ENCODE data around the gene GLA. TPM values are rescaled to one million over a fixed set of nuclear protein-coding genes. Genes with fewer than 3 reads are reported as not detected.
A peak's percentile ranks its signal among the peaks of the same experiment; 100 is the strongest.

Gene GLA
- total and polyA plus RNA-seq, 9 of the 15 experiments (the other 6 are each of a cell fraction or from before 2014, with no cell fraction given), result 41.7 to 146 (median 73.8) TPM

DNA sequence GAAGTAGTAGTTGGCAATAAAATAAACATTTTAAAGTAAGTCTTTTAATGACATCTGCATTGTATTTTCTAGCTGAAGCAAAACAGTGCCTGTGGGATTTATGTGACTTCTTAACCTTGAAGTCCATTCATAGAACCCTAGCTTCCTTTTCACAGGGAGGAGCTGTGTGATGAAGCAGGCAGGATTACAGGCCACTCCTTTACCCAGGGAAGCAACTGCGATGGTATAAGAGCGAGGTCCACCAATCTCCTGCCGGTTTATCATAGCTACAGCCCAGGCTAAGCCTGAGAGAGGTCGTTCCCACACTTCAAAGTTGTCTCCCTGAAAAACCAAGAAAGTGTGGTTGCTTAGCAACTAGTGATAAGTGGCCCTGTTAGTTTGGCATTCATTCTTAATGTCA, 9.9 kb downstream of the GLA start:
- Histone ChIP-seq H4K20me1 (replicated peaks; ENCODE audit: control insufficient read depth, insufficient read depth, low read length) (peaks cover 5% of the 10 kb centered on the region; the same call in 1 of the 2 replicates), H3K27ac (ENCODE audit: extremely low read depth, low read depth, low read length) (peak overlapping the region; percentile 38; the same call in 2 of the 3 replicates), H3K4me1 (replicated peaks in 1 of 2; ENCODE audit: control insufficient read depth in 2 of 2, insufficient read depth in 2 of 2, low read length in 2 of 2) (peaks cover 0 to 7% of the 10 kb centered on the region in 2 experiments; a peak in 3 of 5 replicates), H3K36me3 (ENCODE audit: control insufficient read depth, insufficient read depth, low read length) (peaks cover 69% of the 10 kb centered on the region), H3K27me3 (ENCODE audit: control insufficient read depth in 2 of 2, insufficient read depth in 2 of 2, low read length in 2 of 2) (no peaks in the 10 kb centered on the region), H3K4me3 (no peak overlapping the region), H3K9me3 (replicated peaks; ENCODE audit: control insufficient read depth, insufficient read depth, low read depth, low read length) (no peaks in the 10 kb centered on the region), H3K79me2 (ENCODE audit: control insufficient read depth, insufficient read depth, low read length) (peaks cover 13% of the 10 kb centered on the region), H2AFZ (ENCODE audit: low read depth, low read length) (no peak overlapping the region), H3K4me2 (ENCODE audit: insufficient read depth, low read length) (no peak overlapping the region), H3K9ac (ENCODE audit: insufficient read depth in 1 of 2, low read depth in 2 of 2, low read length in 2 of 2) (no peak overlapping the region), H3K9me1 (ENCODE audit: control insufficient read depth, insufficient read depth, low read length) (no peaks in the 10 kb centered on the region)
- peak; percentile 53 for ATAC-seq
- TF ChIP-seq RFX1 (IDR thresholded peaks at IDR 0.05) (peak; percentile 88), MAFG (tag; conservative IDR thresholded peaks at IDR 0.05) (no peak)
- no TSS peak for BruUV-seq (replicated peaks)
- no peak for FAIRE-seq
- ChIA-PET CTCF (ENCODE audit: low intra/inter-chr PET ratio) (no interaction called here), POLR2A (interaction anchor here (1.1 to 3.4 kb wide), 3 partner anchors 9 to 12 kb away, joined by 3 to 20 read pairs (median 6); partner anchors contain the start of genes GLA and HNRNPH2)
- DNase-seq (ENCODE audit: extremely low read depth in 1 of 4, low spot score in 3 of 4), result peak in 1 of 4 experiments; percentile 36
- 10% methylated on average over 4 of the region's 4 CpGs for WGBS (ENCODE audit: insufficient coverage, low coverage, missing lambda C conversion rate)
- in situ Hi-C loops (cut with MboI), result no loop called here
- intact Hi-C loops (cut with micrococcal nuclease), result no loop called here

DNA sequence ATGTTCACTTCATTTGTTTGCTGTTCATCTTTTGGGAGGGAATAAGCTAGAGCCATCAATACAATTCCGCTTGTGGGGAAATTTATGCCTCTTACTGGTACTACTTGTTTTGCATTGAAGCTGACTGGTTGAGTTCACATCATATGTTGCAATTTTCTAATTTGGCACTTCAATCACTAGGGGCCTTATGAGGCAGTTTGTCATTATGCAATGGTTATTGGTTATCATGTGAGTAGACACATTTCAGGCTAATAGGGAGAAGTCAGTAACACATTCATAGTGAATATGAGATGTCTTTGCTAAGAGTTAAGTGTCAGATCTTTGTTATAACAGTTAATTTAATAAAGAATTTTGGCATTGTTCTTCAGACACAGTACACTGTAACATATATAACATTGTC, 11.9 kb downstream of the GLA start:
- Histone ChIP-seq H3K9ac (ENCODE audit: insufficient read depth in 1 of 2, low read depth in 2 of 2, low read length in 2 of 2) (no peak overlapping the region), H3K4me1 (replicated peaks in 1 of 2; ENCODE audit: control insufficient read depth in 2 of 2, insufficient read depth in 2 of 2, low read length in 2 of 2) (peaks cover 0 to 7% of the 10 kb centered on the region in 2 experiments; a peak in 3 of 5 replicates), H3K4me2 (ENCODE audit: insufficient read depth, low read length) (no peak overlapping the region), H3K79me2 (ENCODE audit: control insufficient read depth, insufficient read depth, low read length) (peaks cover 33% of the 10 kb centered on the region), H2AFZ (ENCODE audit: low read depth, low read length) (no peak overlapping the region), H3K9me3 (replicated peaks; ENCODE audit: control insufficient read depth, insufficient read depth, low read depth, low read length) (no peaks in the 10 kb centered on the region), H4K20me1 (replicated peaks; ENCODE audit: control insufficient read depth, insufficient read depth, low read length) (peaks cover 5% of the 10 kb centered on the region; the same call in 1 of the 2 replicates), H3K27me3 (ENCODE audit: control insufficient read depth in 2 of 2, insufficient read depth in 2 of 2, low read length in 2 of 2) (no peaks in the 10 kb centered on the region), H3K9me1 (ENCODE audit: control insufficient read depth, insufficient read depth, low read length) (no peaks in the 10 kb centered on the region), H3K36me3 (ENCODE audit: control insufficient read depth, insufficient read depth, low read length) (peaks cover 69% of the 10 kb centered on the region), H3K27ac (ENCODE audit: extremely low read depth, low read depth, low read length) (peak overlapping the region; percentile 10; the same call in 1 of the 3 replicates), H3K4me3 (no peak overlapping the region)
- FAIRE-seq, result no peak
- in situ Hi-C loops (cut with MboI), result no loop called here
- no peak for DNase-seq (ENCODE audit: extremely low read depth in 1 of 4, low spot score in 3 of 4)
- intact Hi-C loops (cut with micrococcal nuclease), result no loop called here
- POLR2A ChIA-PET, result interaction anchor here (0.6 to 3.4 kb wide), 3 partner anchors 11 to 134 kb away, joined by 3 to 20 read pairs (median 3); partner anchors contain the start of genes GLA, HNRNPH2 and TIMM8A
- TF ChIP-seq ZNF197 (CRISPR knock-in tag; IDR thresholded peaks at IDR 0.05; ENCODE audit: low read depth) (no peak), RBFOX2 (IDR thresholded peaks at IDR 0.05; ENCODE audit: low read depth, low read length) (0 out of 2 replicates have a peak, but pooled peaks have one; percentile 22), CEBPG (CRISPR knock-in tag; IDR thresholded peaks at IDR 0.05) (peak; percentile 42; the same call in 1 of the 2 replicates), CEBPG (tag; conservative IDR thresholded peaks at IDR 0.05 in 1 of 2, IDR thresholded peaks at IDR 0.05 in 1 of 2) (peak in 1 of 2 experiments; percentile 67; a peak in 2 of 4 replicates), CEBPB (tag; IDR thresholded peaks at IDR 0.05) (peak; percentile 85), ESRRB (CRISPR knock-in tag; IDR thresholded peaks at IDR 0.05; ENCODE audit: borderline replicate concordance) (no peak), RNF2 (IDR thresholded peaks at IDR 0.05) (no peak)
- TF ChIP-seq, protein P1, sequence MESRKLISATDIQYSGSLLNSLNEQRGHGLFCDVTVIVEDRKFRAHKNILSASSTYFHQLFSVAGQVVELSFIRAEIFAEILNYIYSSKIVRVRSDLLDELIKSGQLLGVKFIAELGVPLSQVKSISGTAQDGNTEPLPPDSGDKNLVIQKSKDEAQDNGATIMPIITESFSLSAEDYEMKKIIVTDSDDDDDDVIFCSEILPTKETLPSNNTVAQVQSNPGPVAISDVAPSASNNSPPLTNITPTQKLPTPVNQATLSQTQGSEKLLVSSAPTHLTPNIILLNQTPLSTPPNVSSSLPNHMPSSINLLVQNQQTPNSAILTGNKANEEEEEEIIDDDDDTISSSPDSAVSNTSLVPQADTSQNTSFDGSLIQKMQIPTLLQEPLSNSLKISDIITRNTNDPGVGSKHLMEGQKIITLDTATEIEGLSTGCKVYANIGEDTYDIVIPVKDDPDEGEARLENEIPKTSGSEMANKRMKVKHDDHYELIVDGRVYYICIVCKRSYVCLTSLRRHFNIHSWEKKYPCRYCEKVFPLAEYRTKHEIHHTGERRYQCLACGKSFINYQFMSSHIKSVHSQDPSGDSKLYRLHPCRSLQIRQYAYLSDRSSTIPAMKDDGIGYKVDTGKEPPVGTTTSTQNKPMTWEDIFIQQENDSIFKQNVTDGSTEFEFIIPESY (CRISPR knock-in tag; IDR thresholded peaks at IDR 0.05), result no peak
- TF ChIP-seq, protein P2, sequence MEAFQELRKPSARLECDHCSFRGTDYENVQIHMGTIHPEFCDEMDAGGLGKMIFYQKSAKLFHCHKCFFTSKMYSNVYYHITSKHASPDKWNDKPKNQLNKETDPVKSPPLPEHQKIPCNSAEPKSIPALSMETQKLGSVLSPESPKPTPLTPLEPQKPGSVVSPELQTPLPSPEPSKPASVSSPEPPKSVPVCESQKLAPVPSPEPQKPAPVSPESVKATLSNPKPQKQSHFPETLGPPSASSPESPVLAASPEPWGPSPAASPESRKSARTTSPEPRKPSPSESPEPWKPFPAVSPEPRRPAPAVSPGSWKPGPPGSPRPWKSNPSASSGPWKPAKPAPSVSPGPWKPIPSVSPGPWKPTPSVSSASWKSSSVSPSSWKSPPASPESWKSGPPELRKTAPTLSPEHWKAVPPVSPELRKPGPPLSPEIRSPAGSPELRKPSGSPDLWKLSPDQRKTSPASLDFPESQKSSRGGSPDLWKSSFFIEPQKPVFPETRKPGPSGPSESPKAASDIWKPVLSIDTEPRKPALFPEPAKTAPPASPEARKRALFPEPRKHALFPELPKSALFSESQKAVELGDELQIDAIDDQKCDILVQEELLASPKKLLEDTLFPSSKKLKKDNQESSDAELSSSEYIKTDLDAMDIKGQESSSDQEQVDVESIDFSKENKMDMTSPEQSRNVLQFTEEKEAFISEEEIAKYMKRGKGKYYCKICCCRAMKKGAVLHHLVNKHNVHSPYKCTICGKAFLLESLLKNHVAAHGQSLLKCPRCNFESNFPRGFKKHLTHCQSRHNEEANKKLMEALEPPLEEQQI (IDR thresholded peaks at IDR 0.05), result no peak
- CTCF ChIA-PET (ENCODE audit: low intra/inter-chr PET ratio), result no interaction called here
- 69% methylated on average over 1 of the region's 1 CpG for WGBS (ENCODE audit: insufficient coverage, low coverage, missing lambda C conversion rate)
- no TSS peak for BruUV-seq (replicated peaks)
- peak; percentile 3 for ATAC-seq

Measured in K562 (cell line).